Esophagus squamous epithelium (tissue), 5 donors: Measurements from ENCODE around the gene CASP8. TPM values are rescaled to one million over a fixed set of nuclear protein-coding genes. Genes with fewer than 3 reads are reported as not detected.
A peak's percentile ranks its signal among the peaks of the same experiment; 100 is the strongest.
"Not testable (repeated sequence)": the region's sequence is repeated elsewhere in the genome, so short reads cannot be mapped to it uniquely, and the experiment has no call there.

Experiments used
- DNase-seq: peaks from one replicate; lab custom pipeline; 2025; lab: John Stamatoyannopoulos, UW
- H3K27ac ChIP-seq, 4 donors: fragments of 200-600 bp; sonication (generic); one replicate each; pipeline ENCODE4 v1.5.1; 2016 to 2019; ENCODE audit warnings: mild to moderate bottlenecking in 1 of 4
- H3K27me3 ChIP-seq, 4 donors: fragments of 200-600 bp; sonication (generic); 1 replicate in 3 of 4; 2 replicates in 1 of 4; pipeline versions ENCODE4 v1.5.1 to v1.6.0; 2017 to 2021; ENCODE audit warnings: antibody characterized with exemption in 1 of 4
- H3K36me3 ChIP-seq, 3 donors: fragments of 200-600 bp; sonication (generic); one replicate each; pipeline ENCODE4 v1.5.1; 2016 to 2019
- H3K4me1 ChIP-seq, 3 donors: fragments of 200-600 bp; sonication (generic); one replicate each; pipeline ENCODE4 v1.5.1; 2017 to 2019
- H3K4me3 ChIP-seq, 4 donors: fragments of 200-600 bp; sonication (generic); 1 replicate in 3 of 4; 2 replicates in 1 of 4; pipeline ENCODE4 v1.5.1; 2016 to 2019; ENCODE audit warnings: mild to moderate bottlenecking in 2 of 4, moderate library complexity in 1 of 4
- H3K9me3 ChIP-seq, 3 donors: fragments of 200-600 bp; sonication (generic); one replicate each; pipeline ENCODE4 v1.5.1; 2016 to 2019
- CTCF ChIP-seq, 6 experiments: fragments of 450-650 bp in 4 of 6; fragments of 200-600 bp in 2 of 6; sonication (generic) in 2 of 6; IDR thresholded peaks; one replicate each; pipeline ENCODE4 v1.5.1; 2016 to 2019; ENCODE audit warnings: antibody characterized with exemption in 6 of 6, mild to moderate bottlenecking in 4 of 6, moderate library complexity in 4 of 6
- POLR2A ChIP-seq, 4 donors: fragments of 450-650 bp; IDR thresholded peaks; one replicate each; pipeline ENCODE4 v1.6.1; 2017; ENCODE audit warnings: antibody characterized with exemption in 4 of 4, mild to moderate bottlenecking in 4 of 4, moderate library complexity in 3 of 4
- WGBS, 2 donors: methylation state at CpG; one replicate each; pipeline ENCODE4 v1.1.5; 2018; 5-methylcytosine and 5-hydroxymethylcytosine counted together
- intact Hi-C: fragments of 100-400 bp; cut with DNase I; formaldehyde crosslinking; loops from one replicate; pipeline ENCODE4 v1.15.0; 2022
- total RNA-seq, 4 donors: library from RNA; depleted of rRNA; stranded (reverse); fragments of >200 nt; gene quantifications; one replicate each; pipeline ENCODE4 v1.1.0, GENCODE V29; 2016
- donor health status: DM: yes; HTN: yes; CAD: no.

CASP8 gene
- total RNA-seq, 4 donors from 2014 or later: 13.8 to 28.2 (median 22.8) TPM

GRCh38 chr2:201235860-201236811 lies 24.2 kb upstream of the CASP8 start:
- 22 to 26% methylated on average over 14 of the region's 14 CpGs for WGBS, 2 donors
- no peak for TF ChIP-seq POLR2A (IDR thresholded peaks at IDR 0.05)
- peak; percentile 47 to 77 (median 68) for TF ChIP-seq CTCF (IDR thresholded peaks at IDR 0.05)
- Histone ChIP-seq H3K36me3 (peaks cover 0 to 4% (median 0%) of the 10 kb centered on the region in 3 donors), H3K27ac (peak overlapping the region in 2 of 4 donors; percentile 44 to 55), H3K4me1 (peaks cover 22 to 60% (median 23%) of the 10 kb centered on the region in 3 donors), H3K27me3 (no peaks in the 10 kb centered on the region), H3K4me3 (peak overlapping the region in 3 of 4 donors; percentile 6 to 66 (median 20)), H3K9me3 (no peaks in the 10 kb centered on the region)
- DNase-seq: peak; percentile 2
- intact Hi-C loops: no loop called here

- Histone ChIP-seq H3K4me1 (peaks cover 14 to 49% (median 17%) of the 10 kb centered on the region in 3 donors), H3K4me3 (no peak overlapping the region), H3K27me3 (no peaks in the 10 kb centered on the region), H3K27ac (no peak overlapping the region), H3K9me3 (no peaks in the 10 kb centered on the region), H3K36me3 (peaks cover 0 to 4% (median 0%) of the 10 kb centered on the region in 3 donors)
- intact Hi-C loops: no loop called here
- DNase-seq: no peak
- no peak for TF ChIP-seq POLR2A (IDR thresholded peaks at IDR 0.05)
- TF ChIP-seq CTCF (IDR thresholded peaks at IDR 0.05): no peak
- WGBS, 2 donors: 52 to 66% methylated on average over 7 of the region's 7 CpGs
These were observed 22.7 kb upstream of the CASP8 start for GRCh38 chr2:201237486-201238123.

GRCh38 chr2:201239167-201239935 lies 21.0 kb upstream of the CASP8 start:
- Histone ChIP-seq H3K27ac (peak overlapping the region in 3 of 4 donors; percentile 30 to 58 (median 51)), H3K4me1 (peaks cover 10 to 33% (median 13%) of the 10 kb centered on the region in 3 donors)
- H3K4me3 ChIP-seq, DNase-seq, intact Hi-C loops, H3K36me3 ChIP-seq, H3K27me3 ChIP-seq, H3K9me3 ChIP-seq: not testable (repeated sequence)
- WGBS, 2 donors: 86 to 87% methylated on average over 18 of the region's 21 CpGs

- DNase-seq: no peak
These were observed 17.6 kb upstream of the CASP8 start for GRCh38 chr2:201242571-201243277.

GRCh38 chr2:201244829-201245228 lies 15.5 kb upstream of the CASP8 start:
- Histone ChIP-seq H3K36me3 (peaks cover 0 to 4% (median 0%) of the 10 kb centered on the region in 3 donors), H3K4me1 (no peaks in the 10 kb centered on the region), H3K27me3 (no peaks in the 10 kb centered on the region), H3K4me3 (no peak overlapping the region), H3K27ac (no peak overlapping the region), H3K9me3 (no peaks in the 10 kb centered on the region)
- WGBS, 2 donors: 91 to 95% methylated on average over 5 of the region's 5 CpGs
- DNase-seq: no peak
- intact Hi-C loops: loop anchor here (10.0 kb wide), 1 partner anchor 120 kb away; no protein-coding TSS in a partner anchor
- TF ChIP-seq CTCF (IDR thresholded peaks at IDR 0.05) (no peak), POLR2A (IDR thresholded peaks at IDR 0.05) (no peak)

More at GRCh38 chr2:201242571-201243277, 17.6 kb upstream of the CASP8 start:
- intact Hi-C loops: loop anchor here (10.0 kb wide), 1 partner anchor 122 kb away; no protein-coding TSS in a partner anchor
- H3K4me1 ChIP-seq: peaks cover 0 to 5% (median 0%) of the 10 kb centered on the region in 3 donors
- no peak for TF ChIP-seq POLR2A (IDR thresholded peaks at IDR 0.05)
- H3K27me3 ChIP-seq: no peaks in the 10 kb centered on the region
- H3K9me3 ChIP-seq: no peaks in the 10 kb centered on the region
- no peak overlapping the region for H3K4me3 ChIP-seq
- H3K27ac ChIP-seq: no peak overlapping the region
- H3K36me3 ChIP-seq: peaks cover 0 to 4% (median 0%) of the 10 kb centered on the region in 3 donors
